Kidney epithelial cell (primary cell): Measurements from ENCODE around the gene CA11. TPM values are rescaled to one million over a fixed set of nuclear protein-coding genes. Genes with fewer than 3 reads are reported as not detected.
A peak's percentile ranks its signal among the peaks of the same experiment; 100 is the strongest.
"Not testable (repeated sequence)": the region's sequence is repeated elsewhere in the genome, so short reads cannot be mapped to it uniquely, and the experiment has no call there.

Experiments
- DNase-seq: peaks from one replicate; pipeline ENCODE4 v3.0.0-alpha.2; 2010; ENCODE audit warnings: low read depth
- H3K27me3 ChIP-seq: 2 replicates; pipeline ENCODE4 v1.6.0; 2011; ENCODE audit warnings: low read length; ENCODE audit not compliant: control insufficient read depth, insufficient read depth
- H3K36me3 ChIP-seq: 2 replicates; pipeline ENCODE4 v1.5.1; 2011; ENCODE audit warnings: low read length; ENCODE audit not compliant: control insufficient read depth, insufficient read depth
- H3K4me3 ChIP-seq: 2 replicates; pipeline ENCODE4 v1.5.1; 2011; ENCODE audit warnings: low read depth, mild to moderate bottlenecking, control low read depth, low read length
- CTCF ChIP-seq: IDR thresholded peaks from 2 replicates; pipeline ENCODE4 v1.5.1; 2011; ENCODE audit warnings: mild to moderate bottlenecking, moderate library complexity, low read length, control low read depth, inconsistent platforms; ENCODE audit not compliant: insufficient read depth, poor library complexity, severe bottlenecking
- total RNA-seq: library from RNA; depleted of rRNA; stranded (reverse); fragments of >200 nt; gene quantifications from 2 replicates; pipeline ENCODE4 v1.2.3, GENCODE V29; 2015

Gene CA11
- total RNA-seq, 1 donor from 2014 or later, result 1.1 TPM

GRCh38 chr19:48633148-48634035 lies 12.6 kb downstream of the CA11 start:
- no peak for TF ChIP-seq CTCF

GRCh38 chr19:48632692-48633147 lies 13.3 kb downstream of the CA11 start:
- no peak for TF ChIP-seq CTCF
- no peaks in the 10 kb centered on the region for H3K36me3 ChIP-seq
- H3K4me3 ChIP-seq, result no peak overlapping the region
- H3K27me3 ChIP-seq, result no peaks in the 10 kb centered on the region
- no peak for DNase-seq

More at GRCh38 chr19:48633148-48634035, 12.6 kb downstream of the CA11 start:
- H3K36me3 ChIP-seq, result no peaks in the 10 kb centered on the region
- H3K4me3 ChIP-seq, result no peak overlapping the region
- H3K27me3 ChIP-seq, result no peaks in the 10 kb centered on the region
- no peak for DNase-seq

- H3K36me3 ChIP-seq, H3K27me3 ChIP-seq, H3K4me3 ChIP-seq, DNase-seq: not testable (repeated sequence)
Observed at GRCh38 chr19:48632286-48632685, 13.7 kb downstream of the CA11 start.

- Histone ChIP-seq H3K36me3 (no peaks in the 10 kb centered on the region), H3K27me3 (no peaks in the 10 kb centered on the region), H3K4me3 (no peak overlapping the region)
- DNase-seq, result no peak
- TF ChIP-seq CTCF, result no peak
Observed at GRCh38 chr19:48631225-48631624, 14.8 kb downstream of the CA11 start.

- Histone ChIP-seq H3K4me3 (no peak overlapping the region), H3K27me3 (no peaks in the 10 kb centered on the region), H3K36me3 (no peaks in the 10 kb centered on the region)
- TF ChIP-seq CTCF, result peak; percentile 14
- no peak for DNase-seq
Observed at GRCh38 chr19:48630296-48631063, 15.5 kb downstream of the CA11 start.

- Histone ChIP-seq H3K27me3 (no peaks in the 10 kb centered on the region), H3K36me3 (no peaks in the 10 kb centered on the region), H3K4me3 (no peak overlapping the region)
- no peak for DNase-seq
- TF ChIP-seq CTCF, result no peak
Observed at GRCh38 chr19:48629599-48630295, 16.2 kb downstream of the CA11 start.
